ENCODE results near the gene SAV1.

The SAV1 gene

DNA sequence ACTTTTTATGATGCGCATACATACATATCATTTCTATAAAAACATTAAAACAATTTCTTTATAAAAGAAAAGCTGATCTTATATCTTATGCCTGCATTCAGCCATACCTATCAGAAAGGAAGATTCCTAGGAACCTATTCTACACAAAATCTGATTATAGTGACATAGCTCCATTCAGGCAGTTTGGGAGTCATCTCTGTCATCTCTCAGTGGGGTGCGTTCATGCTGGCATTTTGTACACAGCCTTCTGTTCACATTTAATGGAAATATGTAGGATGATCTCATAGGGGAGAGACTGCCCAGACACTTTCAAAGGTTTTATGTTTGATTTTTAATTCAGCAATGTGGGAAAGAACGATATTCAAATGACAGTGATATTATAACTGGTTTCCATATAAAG lies 55.3 kb downstream of the SAV1 start:
- H3K4me3 ChIP-seq (replicated peaks; ENCODE audit: low read depth, low read length): no peak overlapping the region
- DNase-seq (ENCODE audit: extremely low read depth, insufficient read length): no peak
- no peaks in the 10 kb centered on the region for H3K27me3 ChIP-seq (replicated peaks; ENCODE audit: control insufficient read depth, insufficient read depth, low read length)
- TF ChIP-seq, protein P1, sequence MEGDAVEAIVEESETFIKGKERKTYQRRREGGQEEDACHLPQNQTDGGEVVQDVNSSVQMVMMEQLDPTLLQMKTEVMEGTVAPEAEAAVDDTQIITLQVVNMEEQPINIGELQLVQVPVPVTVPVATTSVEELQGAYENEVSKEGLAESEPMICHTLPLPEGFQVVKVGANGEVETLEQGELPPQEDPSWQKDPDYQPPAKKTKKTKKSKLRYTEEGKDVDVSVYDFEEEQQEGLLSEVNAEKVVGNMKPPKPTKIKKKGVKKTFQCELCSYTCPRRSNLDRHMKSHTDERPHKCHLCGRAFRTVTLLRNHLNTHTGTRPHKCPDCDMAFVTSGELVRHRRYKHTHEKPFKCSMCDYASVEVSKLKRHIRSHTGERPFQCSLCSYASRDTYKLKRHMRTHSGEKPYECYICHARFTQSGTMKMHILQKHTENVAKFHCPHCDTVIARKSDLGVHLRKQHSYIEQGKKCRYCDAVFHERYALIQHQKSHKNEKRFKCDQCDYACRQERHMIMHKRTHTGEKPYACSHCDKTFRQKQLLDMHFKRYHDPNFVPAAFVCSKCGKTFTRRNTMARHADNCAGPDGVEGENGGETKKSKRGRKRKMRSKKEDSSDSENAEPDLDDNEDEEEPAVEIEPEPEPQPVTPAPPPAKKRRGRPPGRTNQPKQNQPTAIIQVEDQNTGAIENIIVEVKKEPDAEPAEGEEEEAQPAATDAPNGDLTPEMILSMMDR (IDR thresholded peaks at IDR 0.05; ENCODE audit: insufficient read depth, low read length, poor library complexity, severe bottlenecking): no peak
- no peaks in the 10 kb centered on the region for H3K36me3 ChIP-seq (ENCODE audit: control insufficient read depth, insufficient read depth, low read length)

DNA sequence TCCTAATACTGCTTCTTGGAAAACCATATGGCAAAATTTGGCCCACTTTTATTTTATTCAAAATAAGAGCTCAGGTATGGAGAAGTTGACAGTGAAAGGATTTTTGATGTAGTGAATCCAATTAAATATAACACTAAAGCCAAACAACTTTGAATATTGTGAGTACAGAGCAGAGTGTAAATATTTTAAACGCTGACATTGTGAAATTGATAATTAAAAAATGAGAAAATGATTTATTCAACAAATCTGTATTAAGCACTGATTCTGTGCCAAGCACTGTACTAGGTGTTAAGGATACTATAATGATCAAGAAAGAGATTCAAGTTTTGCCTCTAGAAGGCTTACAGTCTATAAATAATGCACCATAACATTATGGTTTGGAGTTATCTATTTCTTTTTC lies 57.6 kb downstream of the SAV1 start:
- Histone ChIP-seq H3K36me3 (ENCODE audit: control insufficient read depth, insufficient read depth, low read length) (no peaks in the 10 kb centered on the region), H3K4me3 (replicated peaks; ENCODE audit: low read depth, low read length) (no peak overlapping the region), H3K27me3 (replicated peaks; ENCODE audit: control insufficient read depth, insufficient read depth, low read length) (no peaks in the 10 kb centered on the region)
- no peak for DNase-seq (ENCODE audit: extremely low read depth, insufficient read length)
- TF ChIP-seq, protein P1 (IDR thresholded peaks at IDR 0.05; ENCODE audit: insufficient read depth, low read length, poor library complexity, severe bottlenecking): no peak

DNA sequence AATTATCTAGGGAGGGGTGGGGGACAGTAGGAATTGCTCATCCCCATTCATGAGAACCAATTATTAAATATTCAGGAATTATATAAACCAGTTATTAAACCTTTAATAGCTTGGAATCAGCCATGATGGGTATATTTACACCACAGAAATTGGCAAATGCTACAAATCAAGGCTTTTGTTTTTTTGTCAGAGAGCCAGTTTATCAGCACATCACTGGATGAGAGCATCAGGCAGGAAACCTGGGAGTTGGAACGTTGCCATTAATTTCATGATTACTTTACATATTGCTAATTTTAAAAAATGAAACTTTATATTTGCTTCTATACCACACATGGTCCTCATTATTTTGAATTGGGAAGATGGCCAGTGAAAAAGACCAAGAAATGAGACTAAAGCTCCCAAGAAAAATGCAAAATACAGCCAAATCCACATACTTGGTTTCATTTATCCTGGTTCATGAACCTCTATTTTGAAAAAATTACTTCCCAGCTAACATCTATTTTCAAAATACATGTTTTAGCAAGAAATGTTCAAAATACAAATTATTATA lies 59.7 kb downstream of the SAV1 start:
- Histone ChIP-seq H3K27me3 (replicated peaks; ENCODE audit: control insufficient read depth, insufficient read depth, low read length) (no peaks in the 10 kb centered on the region), H3K36me3 (ENCODE audit: control insufficient read depth, insufficient read depth, low read length) (no peaks in the 10 kb centered on the region), H3K4me3 (replicated peaks; ENCODE audit: low read depth, low read length) (no peak overlapping the region)
- TF ChIP-seq, protein P1 (IDR thresholded peaks at IDR 0.05; ENCODE audit: insufficient read depth, low read length, poor library complexity, severe bottlenecking): no peak
- DNase-seq (ENCODE audit: extremely low read depth, insufficient read length): no peak

DNA sequence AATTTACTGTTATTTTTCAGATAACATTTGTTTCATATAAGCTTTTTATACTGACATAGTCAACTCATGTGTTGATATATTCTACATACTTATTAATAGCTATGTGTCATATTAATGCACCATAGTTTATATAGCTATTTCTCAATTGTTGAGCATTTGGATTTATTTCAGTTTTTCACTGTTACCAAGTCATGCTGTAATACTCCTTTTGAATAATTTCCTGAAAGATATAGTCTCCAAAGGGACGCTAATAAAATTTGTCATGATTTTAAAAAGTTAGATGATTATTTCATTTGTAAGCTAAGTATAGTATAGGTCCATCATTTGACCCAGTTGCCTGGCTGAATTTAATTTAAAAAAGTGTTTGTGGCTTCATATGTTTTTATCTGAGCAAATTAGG lies 60.3 kb downstream of the SAV1 start:
- no peaks in the 10 kb centered on the region for H3K27me3 ChIP-seq (replicated peaks; ENCODE audit: control insufficient read depth, insufficient read depth, low read length)
- no peak overlapping the region for H3K4me3 ChIP-seq (replicated peaks; ENCODE audit: low read depth, low read length)
- DNase-seq (ENCODE audit: extremely low read depth, insufficient read length): no peak
- H3K36me3 ChIP-seq (ENCODE audit: control insufficient read depth, insufficient read depth, low read length): no peaks in the 10 kb centered on the region
- TF ChIP-seq, protein P1 (IDR thresholded peaks at IDR 0.05; ENCODE audit: insufficient read depth, low read length, poor library complexity, severe bottlenecking): no peak

DNA sequence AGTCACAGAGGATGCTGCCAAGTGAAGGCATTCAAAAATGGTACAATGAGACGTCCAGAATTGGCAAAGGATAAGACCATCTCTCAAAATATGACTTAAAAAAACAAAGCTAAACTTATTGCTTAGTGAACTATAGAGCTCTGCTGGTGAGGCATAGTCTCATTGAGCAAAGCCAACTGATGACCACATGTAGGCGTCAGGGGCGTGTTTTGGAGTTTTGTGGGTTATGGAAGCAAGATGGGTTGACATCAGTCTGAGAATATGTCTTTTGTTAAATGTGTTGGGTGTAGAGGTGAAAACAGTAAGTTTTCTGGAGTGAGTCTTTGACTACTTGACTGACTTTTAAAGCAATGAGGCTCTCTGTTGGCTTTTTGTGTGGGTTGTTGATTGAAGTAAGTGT lies 60.9 kb downstream of the SAV1 start:
- Histone ChIP-seq H3K4me3 (replicated peaks; ENCODE audit: low read depth, low read length) (no peak overlapping the region), H3K27me3 (replicated peaks; ENCODE audit: control insufficient read depth, insufficient read depth, low read length) (no peaks in the 10 kb centered on the region), H3K36me3 (ENCODE audit: control insufficient read depth, insufficient read depth, low read length) (no peaks in the 10 kb centered on the region)
- TF ChIP-seq, protein P1 (IDR thresholded peaks at IDR 0.05; ENCODE audit: insufficient read depth, low read length, poor library complexity, severe bottlenecking): no peak
- DNase-seq (ENCODE audit: extremely low read depth, insufficient read length): no peak

DNA sequence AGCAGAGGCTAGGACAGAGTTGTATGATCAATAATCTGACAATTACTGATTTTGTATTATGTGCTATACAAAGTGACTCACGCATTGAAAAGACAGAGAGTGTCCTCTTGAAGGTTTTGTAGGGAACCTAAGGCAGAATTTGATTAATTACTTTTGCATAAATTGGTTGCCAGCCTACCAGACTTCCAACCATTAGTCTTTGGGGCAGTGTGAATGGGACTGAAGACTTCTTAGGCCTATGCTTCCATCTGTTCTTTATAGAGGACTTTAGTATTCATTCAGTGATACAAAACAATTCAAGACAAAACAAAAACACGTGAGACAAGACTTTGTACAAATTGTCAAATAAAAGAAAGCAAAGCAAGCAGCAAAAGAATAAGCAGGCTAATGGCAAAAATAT lies 61.6 kb downstream of the SAV1 start:
- TF ChIP-seq, protein P1 (IDR thresholded peaks at IDR 0.05; ENCODE audit: insufficient read depth, low read length, poor library complexity, severe bottlenecking): no peak
- no peaks in the 10 kb centered on the region for H3K36me3 ChIP-seq (ENCODE audit: control insufficient read depth, insufficient read depth, low read length)
- H3K27me3 ChIP-seq (replicated peaks; ENCODE audit: control insufficient read depth, insufficient read depth, low read length): no peaks in the 10 kb centered on the region
- no peak overlapping the region for H3K4me3 ChIP-seq (replicated peaks; ENCODE audit: low read depth, low read length)
- DNase-seq (ENCODE audit: extremely low read depth, insufficient read length): no peak

Measured in GM06990 (cell line).